GM23248 (cell line): ENCODE results near the gene TEX54.

Experiments used
- EZH2 ChIP-seq: fragments of 200-600 bp; sonication (generic); IDR thresholded peaks from 2 replicates; pipeline ENCODE4 v1.6.1; 2018; ENCODE audit warnings: antibody characterized with exemption, mild to moderate bottlenecking; ENCODE audit not compliant: insufficient read depth, poor library complexity, severe bottlenecking
- EZH2phosphoT487 ChIP-seq: fragments of 200-600 bp; sonication (generic); IDR thresholded peaks from 2 replicates; pipeline ENCODE4 v1.6.1; 2018; ENCODE audit warnings: antibody characterized with exemption, moderate library complexity, mild to moderate bottlenecking, low read depth; ENCODE audit not compliant: insufficient read depth

DNA sequence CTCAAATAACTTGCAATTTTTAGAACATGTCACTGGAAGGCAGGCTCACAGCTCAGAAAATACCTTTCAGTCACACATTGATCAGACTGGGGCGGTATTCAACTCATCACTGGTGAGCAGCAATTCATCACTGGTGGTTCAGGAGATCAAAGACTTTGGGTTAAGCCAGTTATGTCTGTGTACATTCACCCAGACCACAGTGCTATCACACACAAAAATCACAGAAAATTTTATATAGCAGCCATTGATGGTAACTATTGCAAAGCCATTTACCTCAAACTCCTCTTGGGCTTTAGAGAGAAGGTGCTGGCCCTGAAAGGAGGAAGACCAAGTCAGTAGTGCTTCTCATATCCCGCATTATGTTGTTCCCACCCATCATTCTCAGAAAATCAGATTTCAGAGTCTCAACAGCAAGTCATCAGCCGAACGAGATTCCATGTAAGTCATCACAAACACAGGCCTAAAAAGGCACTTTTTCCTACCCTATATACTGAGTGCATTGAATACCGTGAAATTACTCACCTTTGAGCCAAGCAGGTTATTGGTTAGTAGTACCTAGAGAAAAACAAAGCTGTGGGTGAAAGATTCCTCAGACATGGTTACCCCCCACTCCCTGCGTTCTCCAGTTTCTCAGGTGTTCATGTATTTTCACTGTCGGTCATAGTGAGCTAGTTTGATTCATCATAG, 20.8 kb upstream of the TEX54 start:
- no peak for TF ChIP-seq EZH2
- no peak for TF ChIP-seq EZH2phosphoT487
